Astrocyte (in vitro differentiated cells and primary cell): ENCODE data around the gene KIFC1.

ENCODE experiments used
- CTCF ChIP-seq: IDR thresholded peaks from 2 replicates; pipeline ENCODE4 v1.5.1; 2011; ENCODE audit warnings: low read depth, mild to moderate bottlenecking, inconsistent platforms, low read length, moderate library complexity; ENCODE audit not compliant: insufficient read depth
- EZH2 ChIP-seq: IDR thresholded peaks from 2 replicates; pipeline ENCODE4 v1.6.1; 2012; ENCODE audit warnings: mild to moderate bottlenecking, low read length, inconsistent platforms; ENCODE audit not compliant: insufficient read depth

GRCh38 chr6:33405386-33405940 is 13.8 kb downstream of the KIFC1 start:
- TF ChIP-seq EZH2 (no peak), CTCF (no peak)
